ENCODE measurements around the gene THSD4. TPM values are rescaled to one million over a fixed set of nuclear protein-coding genes. Genes with fewer than 3 reads are reported as not detected.

The THSD4 gene
- total and polyA plus RNA-seq, 2 of the 4 experiments (the other 2 are of a cell fraction), result 25.5 to 31.1 TPM

DNA sequence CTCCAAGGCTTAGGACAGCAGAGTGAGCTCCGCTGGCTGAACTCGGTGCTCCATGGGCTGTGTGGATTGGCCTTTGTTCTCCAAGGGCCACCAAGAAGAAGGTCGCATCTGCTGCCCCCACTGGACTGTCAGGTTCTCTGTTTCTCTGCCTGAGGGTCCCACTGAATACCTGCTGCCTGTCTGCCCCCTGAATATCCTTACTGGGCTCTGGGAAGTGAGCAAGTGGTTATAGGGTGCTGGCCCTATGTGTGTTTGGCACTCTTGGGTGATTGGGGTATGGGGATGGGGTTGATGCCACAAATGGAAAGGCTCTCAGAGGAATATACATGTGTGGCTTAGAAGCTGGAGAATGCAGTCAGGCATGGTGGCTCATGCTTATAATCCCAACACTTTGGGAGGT, 82.3 kb downstream of the THSD4 start:
- ChIA-PET POLR2A (ENCODE audit: unreplicated experiment) (no interaction called here), CTCF (no interaction called here)
- no peak for DNase-seq
- H2BK5ac ChIP-seq (ENCODE audit: low read depth, low read length, poor library complexity, severe bottlenecking), result no peak overlapping the region
- no peak overlapping the region for H3K23ac ChIP-seq (ENCODE audit: low read depth, low read length)
- H3K36me3 ChIP-seq (ENCODE audit: control insufficient read depth, insufficient read depth, low read length), result peaks cover 5% of the 10 kb centered on the region; the same call in 1 of the 2 replicates
- H2AFZ ChIP-seq (replicated peaks; ENCODE audit: low read length, poor library complexity), result no peak overlapping the region
- H3K27me3 ChIP-seq (ENCODE audit: control insufficient read depth, insufficient read depth, low read length), result no peaks in the 10 kb centered on the region
- dilution Hi-C loops (cut with HindIII; ENCODE audit: low sequenced_read_pairs, unreplicated experiment) (no loop called here), in situ Hi-C loops (cut with MboI; ENCODE audit: low sequenced_read_pairs) (no loop called here), intact Hi-C loops (cut with micrococcal nuclease) (no loop called here)
- H3K27ac ChIP-seq (ENCODE audit: insufficient read depth, low read length), result no peak overlapping the region
- H3K4me3 ChIP-seq (ENCODE audit: insufficient read depth, low read depth, low read length), result no peak overlapping the region
- peaks cover 24% of the 10 kb centered on the region for H3K4me1 ChIP-seq (ENCODE audit: control insufficient read depth, insufficient read depth, low read length)
- no peak overlapping the region for H3K56ac ChIP-seq (ENCODE audit: extremely low read depth, insufficient read depth, low read length)
- no peaks in the 10 kb centered on the region for H3K9me3 ChIP-seq (ENCODE audit: control insufficient read depth, insufficient read depth, low read length)
- H3K79me1 ChIP-seq (ENCODE audit: low read depth in 1 of 2, low read length in 2 of 2), result peaks cover 39 to 66% of the 10 kb centered on the region in 2 experiments
- no peak overlapping the region for H3K14ac ChIP-seq (replicated peaks; ENCODE audit: low read depth, low read length)
- no peak for ATAC-seq (ENCODE audit: low read depth)
- TF ChIP-seq RFX5 (IDR thresholded peaks at IDR 0.05; ENCODE audit: low read depth, low read length) (no peak), SMC3 (IDR thresholded peaks at IDR 0.05; ENCODE audit: low read depth, low read length) (no peak), NFE2L2 (IDR thresholded peaks at IDR 0.05; ENCODE audit: low read depth, low read length) (no peak), BHLHE40 (IDR thresholded peaks at IDR 0.05; ENCODE audit: low read depth, low read length) (no peak), MAFK (IDR thresholded peaks at IDR 0.05; ENCODE audit: low read depth, low read length) (no peak)
- TF ChIP-seq, protein P1, sequence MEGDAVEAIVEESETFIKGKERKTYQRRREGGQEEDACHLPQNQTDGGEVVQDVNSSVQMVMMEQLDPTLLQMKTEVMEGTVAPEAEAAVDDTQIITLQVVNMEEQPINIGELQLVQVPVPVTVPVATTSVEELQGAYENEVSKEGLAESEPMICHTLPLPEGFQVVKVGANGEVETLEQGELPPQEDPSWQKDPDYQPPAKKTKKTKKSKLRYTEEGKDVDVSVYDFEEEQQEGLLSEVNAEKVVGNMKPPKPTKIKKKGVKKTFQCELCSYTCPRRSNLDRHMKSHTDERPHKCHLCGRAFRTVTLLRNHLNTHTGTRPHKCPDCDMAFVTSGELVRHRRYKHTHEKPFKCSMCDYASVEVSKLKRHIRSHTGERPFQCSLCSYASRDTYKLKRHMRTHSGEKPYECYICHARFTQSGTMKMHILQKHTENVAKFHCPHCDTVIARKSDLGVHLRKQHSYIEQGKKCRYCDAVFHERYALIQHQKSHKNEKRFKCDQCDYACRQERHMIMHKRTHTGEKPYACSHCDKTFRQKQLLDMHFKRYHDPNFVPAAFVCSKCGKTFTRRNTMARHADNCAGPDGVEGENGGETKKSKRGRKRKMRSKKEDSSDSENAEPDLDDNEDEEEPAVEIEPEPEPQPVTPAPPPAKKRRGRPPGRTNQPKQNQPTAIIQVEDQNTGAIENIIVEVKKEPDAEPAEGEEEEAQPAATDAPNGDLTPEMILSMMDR (conservative IDR thresholded peaks at IDR 0.05; ENCODE audit: low read depth, low read length), result no peak
- H4K5ac ChIP-seq (ENCODE audit: low read depth, low read length), result no peak overlapping the region; the same call in 1 of the 2 replicates
- H2BK15ac ChIP-seq (ENCODE audit: low read depth, low read length), result no peak overlapping the region
- H4K8ac ChIP-seq (ENCODE audit: low read depth in 2 of 2, low read length in 2 of 2), result no peak overlapping the region
- no peak overlapping the region for H2AK9ac ChIP-seq (replicated peaks; ENCODE audit: low read depth, low read length, poor library complexity)
- H4K20me1 ChIP-seq (ENCODE audit: insufficient read depth, low read length), result peaks cover 8% of the 10 kb centered on the region
- H2BK20ac ChIP-seq (ENCODE audit: low read depth, low read length), result no peak overlapping the region
- no peak overlapping the region for H3K9ac ChIP-seq (ENCODE audit: low read depth, low read length)
- H3K4me2 ChIP-seq (ENCODE audit: low read depth, low read length), result no peak overlapping the region
- H4K91ac ChIP-seq (ENCODE audit: insufficient read depth, low read depth, low read length), result no peak overlapping the region
- WGBS, 2 experiments (ENCODE audit: extremely low coverage in 2 of 2, insufficient read length in 1 of 2), result 96% methylated on average over 3 of the region's 3 CpGs; no CpG with 5 or more reads in 1 of the 2 experiments
- H2BK120ac ChIP-seq (ENCODE audit: low read depth, low read length), result no peak overlapping the region
- H3K9me1 ChIP-seq (ENCODE audit: insufficient read depth, low read length), result peaks cover 21% of the 10 kb centered on the region
- no peak overlapping the region for H3K4ac ChIP-seq (ENCODE audit: low read depth, low read length)
- no peak overlapping the region for H2AK5ac ChIP-seq (ENCODE audit: low read depth, low read length)
- BruUV-seq (replicated peaks), result no TSS peak
- no peak overlapping the region for H3K18ac ChIP-seq (ENCODE audit: low read depth, low read length)

All from IMR-90 (cell line).